ENCODE data around the gene STMN1. TPM values are rescaled to one million over a fixed set of nuclear protein-coding genes. Genes with fewer than 3 reads are reported as not detected.
"Not testable (repeated sequence)": the region's sequence is repeated elsewhere in the genome, so short reads cannot be mapped to it uniquely, and the experiment has no call there.

The STMN1 gene
- total RNA-seq, result 50.6 TPM

DNA sequence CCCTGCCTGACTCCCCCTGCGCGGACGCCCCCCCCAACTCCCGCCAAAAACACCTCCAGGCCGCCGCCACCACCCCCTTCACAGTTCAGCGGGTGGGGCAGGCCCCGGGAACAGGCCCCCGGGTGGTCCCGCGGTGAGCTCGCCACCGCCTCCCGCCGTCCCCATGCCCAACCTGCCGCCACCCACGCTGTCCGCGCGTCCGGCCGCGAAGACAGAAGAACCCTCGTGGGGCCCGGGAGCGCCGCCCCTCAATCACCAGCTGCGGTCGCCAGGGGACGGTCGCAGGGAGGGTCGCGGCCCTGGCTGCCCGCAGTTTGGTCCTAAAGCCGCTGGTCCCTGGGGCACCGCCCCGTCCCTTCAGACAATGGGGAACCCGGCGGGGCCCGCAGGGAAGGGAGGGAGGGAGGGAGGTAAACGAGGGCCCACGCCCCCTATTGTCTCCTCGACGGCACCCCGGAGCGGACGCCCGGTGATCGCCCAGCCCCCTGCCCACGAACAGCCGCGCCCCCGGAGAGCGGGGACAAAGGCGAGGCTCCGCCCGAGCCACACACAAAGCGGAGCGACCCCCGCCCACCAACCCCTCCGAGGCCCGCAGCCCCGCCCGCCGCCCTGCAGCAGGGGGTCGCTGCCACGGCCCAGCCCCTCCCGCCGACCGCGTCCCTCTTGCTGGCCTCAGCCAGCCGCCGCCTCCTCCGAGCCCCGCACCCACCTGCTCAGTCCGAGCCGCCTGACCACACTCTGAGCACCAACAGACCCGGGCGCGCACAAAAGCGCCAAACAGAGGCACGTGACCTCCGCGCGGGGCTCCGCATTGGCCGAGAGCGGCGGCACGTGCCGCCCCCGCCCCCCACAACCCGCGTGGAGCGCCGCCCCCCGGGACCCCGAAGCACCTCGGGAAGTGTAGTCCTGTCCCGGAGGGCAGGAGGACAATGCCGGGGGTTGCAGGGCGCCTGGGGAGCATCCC, at the start of gene STMN1:
STMN1 (minus strand) TSS at position 740 of the 964 bp plus-strand sequence. CDS start 1,743 bp downstream, outside the sequence.
- peak; percentile 70 to 93 (median 91) for DNase-seq (ENCODE audit: low read depth in 2 of 3, low spot score in 2 of 3)

- DNase-seq (ENCODE audit: low read depth in 2 of 3, low spot score in 2 of 3), result no peak
Measured at GRCh38 chr1:25955553-25955952, 49.3 kb upstream of the STMN1 start.

GRCh38 chr1:25954282-25954938, 48.2 kb upstream of the STMN1 start:
- DNase-seq (ENCODE audit: low read depth in 2 of 3, low spot score in 2 of 3), result no peak

- no peak for DNase-seq (ENCODE audit: low read depth in 2 of 3, low spot score in 2 of 3)
Measured at GRCh38 chr1:25952841-25953401, 46.7 kb upstream of the STMN1 start.

GRCh38 chr1:25948641-25949040, 42.4 kb upstream of the STMN1 start:
- DNase-seq (ENCODE audit: low read depth in 2 of 3, low spot score in 2 of 3), result no peak

GRCh38 chr1:25947027-25947426, 40.8 kb upstream of the STMN1 start:
- no peak for DNase-seq (ENCODE audit: low read depth in 2 of 3, low spot score in 2 of 3)

- no peak for DNase-seq (ENCODE audit: low read depth in 2 of 3, low spot score in 2 of 3)
Measured at GRCh38 chr1:25945761-25946160, 39.5 kb upstream of the STMN1 start.

DNA sequence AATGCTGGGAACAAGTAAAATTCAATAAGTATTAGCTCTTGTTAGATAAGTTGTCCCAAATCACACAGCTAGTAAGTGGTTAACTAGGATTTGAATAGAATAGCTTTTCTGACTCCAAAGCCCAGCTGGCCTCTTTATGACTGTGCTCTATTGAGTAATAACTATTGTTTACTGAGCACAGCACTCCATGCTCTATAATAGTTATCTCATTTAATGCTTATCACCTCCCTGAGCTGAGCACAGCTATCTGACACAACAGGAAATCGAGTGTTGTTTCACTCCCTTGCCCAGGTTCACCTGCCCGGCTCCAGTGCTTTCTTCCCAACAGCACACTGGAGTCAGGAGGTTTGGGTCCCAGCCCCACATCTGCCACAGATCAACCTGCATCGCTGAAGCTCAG, 38.8 kb upstream of the STMN1 start:
- DNase-seq (ENCODE audit: low read depth in 2 of 3, low spot score in 2 of 3), result no peak

- DNase-seq (ENCODE audit: low read depth in 2 of 3, low spot score in 2 of 3), result not testable (repeated sequence)
Measured at GRCh38 chr1:25943511-25943910, 37.3 kb upstream of the STMN1 start.

DNA sequence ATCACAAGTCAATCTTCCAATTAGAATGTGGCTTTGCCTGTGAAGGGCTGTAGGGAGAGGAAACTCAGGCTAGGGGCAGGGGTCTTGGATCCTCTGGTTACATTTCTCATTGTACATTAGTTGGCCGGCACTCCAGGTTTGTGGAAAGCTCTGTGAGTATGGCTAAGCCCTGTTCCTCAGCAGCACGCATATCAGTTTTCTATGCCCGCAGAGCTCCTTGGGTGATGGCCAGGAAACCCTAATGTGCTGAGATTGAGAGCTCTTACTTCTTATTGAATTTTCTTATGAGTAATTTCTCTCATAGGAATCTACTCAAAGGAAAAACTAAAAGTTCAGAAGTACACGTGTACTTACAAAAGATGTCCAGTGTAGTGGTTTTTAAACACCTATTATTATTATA, 30.7 kb upstream of the STMN1 start:
- no peak for DNase-seq (ENCODE audit: low read depth in 2 of 3, low spot score in 2 of 3)

- no peak for DNase-seq (ENCODE audit: low read depth in 2 of 3, low spot score in 2 of 3)
Measured at GRCh38 chr1:25933479-25934365, 27.5 kb upstream of the STMN1 start.

DNA sequence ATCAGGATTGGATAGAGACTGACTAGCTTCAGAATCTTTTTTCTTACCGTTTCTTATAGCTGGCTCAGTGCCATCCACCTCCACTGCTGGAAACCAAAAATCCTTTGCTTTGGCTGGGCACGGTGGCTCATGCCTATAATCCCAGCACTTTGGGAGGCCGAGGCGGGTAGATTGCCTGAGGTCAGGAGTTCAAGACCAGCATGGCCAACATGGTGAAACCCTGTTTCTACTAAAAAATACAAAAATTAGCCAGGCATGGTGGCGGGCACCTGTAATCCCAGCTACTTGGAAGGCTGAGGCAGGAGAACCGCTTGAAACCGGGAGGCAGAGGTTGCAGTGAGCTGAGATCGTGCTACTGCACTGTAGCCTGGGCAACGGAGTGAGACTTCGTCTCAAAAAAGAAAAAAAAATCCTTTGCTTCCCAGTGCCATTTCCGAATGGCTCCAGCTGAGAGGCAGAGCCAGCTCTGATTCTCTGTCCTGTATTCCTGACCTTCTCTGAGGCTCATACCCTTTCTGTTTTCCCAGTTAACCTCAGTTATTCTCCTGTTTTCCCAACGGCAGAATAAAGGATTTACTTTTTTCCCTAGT, 26.7 kb upstream of the STMN1 start:
- not testable (repeated sequence) for DNase-seq (ENCODE audit: low read depth in 2 of 3, low spot score in 2 of 3)

DNA sequence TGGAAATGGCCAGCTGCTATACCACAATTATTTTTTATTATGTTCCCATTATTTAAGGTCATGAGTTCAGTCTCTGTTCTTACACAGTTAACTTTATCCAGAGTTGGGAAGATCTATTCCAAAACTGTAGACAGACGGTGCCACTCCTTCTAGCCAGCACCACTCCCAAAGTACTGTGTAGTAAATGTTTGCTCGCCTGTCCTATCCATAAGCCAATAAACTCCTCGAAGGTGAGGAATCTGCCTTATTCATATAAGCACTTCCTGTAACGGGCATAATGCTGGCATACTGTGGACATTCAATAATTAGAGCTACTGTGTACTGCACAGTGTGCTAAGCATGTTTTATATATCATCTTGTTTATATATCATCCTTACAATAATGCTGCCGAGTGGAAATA, 26.1 kb upstream of the STMN1 start:
- DNase-seq (ENCODE audit: low read depth in 2 of 3, low spot score in 2 of 3), result no peak

- DNase-seq (ENCODE audit: low read depth in 2 of 3, low spot score in 2 of 3), result no peak
Measured at GRCh38 chr1:25929016-25929415, 22.8 kb upstream of the STMN1 start.

- DNase-seq (ENCODE audit: low read depth in 2 of 3, low spot score in 2 of 3), result peak in 2 of 3 donors; percentile 58 to 81
Measured at GRCh38 chr1:25927521-25928265, 21.5 kb upstream of the STMN1 start.

- no peak for DNase-seq (ENCODE audit: low read depth in 2 of 3, low spot score in 2 of 3)
Measured at GRCh38 chr1:25926731-25927496, 20.7 kb upstream of the STMN1 start.

DNA sequence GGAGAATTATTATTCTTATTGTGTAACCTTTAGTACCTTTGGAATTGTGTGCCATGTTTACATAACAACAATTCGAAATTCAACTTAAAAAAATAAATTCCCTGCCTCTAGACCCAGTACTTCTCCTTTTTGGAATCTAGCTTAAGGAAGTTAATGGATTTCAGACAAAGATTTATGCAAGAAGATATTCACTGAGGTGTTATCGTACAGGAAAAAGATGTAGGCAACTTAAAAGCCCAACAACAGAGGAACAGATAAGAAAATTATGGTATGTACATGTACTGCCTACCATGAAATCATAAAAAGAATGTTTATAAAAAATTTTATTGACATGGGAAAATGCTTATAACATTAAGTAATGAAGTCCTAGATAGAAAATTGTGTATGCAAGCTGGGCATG, 18.2 kb upstream of the STMN1 start:
- DNase-seq (ENCODE audit: low read depth in 2 of 3, low spot score in 2 of 3), result peak in 2 of 3 donors; percentile 28 to 50

- DNase-seq (ENCODE audit: low read depth in 2 of 3, low spot score in 2 of 3), result peak in 2 of 3 donors; percentile 27 to 44
Measured at GRCh38 chr1:25922971-25923552, 16.8 kb upstream of the STMN1 start.
